Neural progenitor cell (in vitro differentiated cells): ENCODE data around the gene CREB5.

Experiments used
- EZH2phosphoT487 ChIP-seq: fragments of 200-600 bp; sonication (generic); IDR thresholded peaks from 2 replicates; pipeline ENCODE4 v1.6.1; 2017; ENCODE audit warnings: antibody characterized with exemption
- TF ChIP-seq, protein P1 (sequence below): fragments of 200-600 bp; sonication (generic); IDR thresholded peaks from 2 replicates; pipeline ENCODE4 v1.5.1; 2017; ENCODE audit warnings: antibody characterized with exemption, mild to moderate bottlenecking

DNA sequence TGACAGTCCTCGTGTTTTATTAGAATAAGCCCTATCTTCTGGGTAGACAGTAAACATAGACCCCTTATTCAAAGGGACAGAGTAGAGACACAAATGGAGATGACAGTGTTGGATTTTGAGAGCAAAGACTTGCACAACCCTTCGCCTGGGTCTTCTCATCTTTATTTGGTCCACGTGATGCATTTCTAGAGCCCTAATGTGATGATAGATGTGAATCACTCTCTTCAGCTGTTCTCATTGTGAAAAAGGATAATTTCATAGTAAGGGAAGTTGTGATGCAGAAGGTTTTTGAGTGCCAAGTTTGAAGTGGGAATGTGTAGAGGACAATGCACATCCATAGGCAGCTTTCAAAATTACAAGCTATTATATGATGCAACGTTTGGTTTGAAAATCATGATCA, 86.3 kb downstream of the CREB5 start:
- TF ChIP-seq, protein P1, sequence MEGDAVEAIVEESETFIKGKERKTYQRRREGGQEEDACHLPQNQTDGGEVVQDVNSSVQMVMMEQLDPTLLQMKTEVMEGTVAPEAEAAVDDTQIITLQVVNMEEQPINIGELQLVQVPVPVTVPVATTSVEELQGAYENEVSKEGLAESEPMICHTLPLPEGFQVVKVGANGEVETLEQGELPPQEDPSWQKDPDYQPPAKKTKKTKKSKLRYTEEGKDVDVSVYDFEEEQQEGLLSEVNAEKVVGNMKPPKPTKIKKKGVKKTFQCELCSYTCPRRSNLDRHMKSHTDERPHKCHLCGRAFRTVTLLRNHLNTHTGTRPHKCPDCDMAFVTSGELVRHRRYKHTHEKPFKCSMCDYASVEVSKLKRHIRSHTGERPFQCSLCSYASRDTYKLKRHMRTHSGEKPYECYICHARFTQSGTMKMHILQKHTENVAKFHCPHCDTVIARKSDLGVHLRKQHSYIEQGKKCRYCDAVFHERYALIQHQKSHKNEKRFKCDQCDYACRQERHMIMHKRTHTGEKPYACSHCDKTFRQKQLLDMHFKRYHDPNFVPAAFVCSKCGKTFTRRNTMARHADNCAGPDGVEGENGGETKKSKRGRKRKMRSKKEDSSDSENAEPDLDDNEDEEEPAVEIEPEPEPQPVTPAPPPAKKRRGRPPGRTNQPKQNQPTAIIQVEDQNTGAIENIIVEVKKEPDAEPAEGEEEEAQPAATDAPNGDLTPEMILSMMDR, result no peak
- TF ChIP-seq EZH2phosphoT487, result no peak
